Measurements from ENCODE around the gene KRAS.

Gene KRAS

GRCh38 chr12:25287610-25288009 is 36.9 kb upstream of the KRAS start:
- H3K27me3 ChIP-seq (ENCODE audit: insufficient read depth, low read depth) = no peaks in the 10 kb centered on the region

GRCh38 chr12:25286837-25287236 is 36.1 kb upstream of the KRAS start:
- H4K20me1 ChIP-seq (ENCODE audit: insufficient read depth) = no peaks in the 10 kb centered on the region
- no peak overlapping the region for H3K4me3 ChIP-seq (IDR thresholded peaks at IDR 0.05; ENCODE audit: insufficient read depth, low read depth, low read length)
- TF ChIP-seq CTCF (conservative IDR thresholded peaks at IDR 0.05; ENCODE audit: low read depth, low read length) = no peak
- peaks cover 7% of the 10 kb centered on the region for H3K4me1 ChIP-seq (ENCODE audit: low read depth, poor library complexity, severe bottlenecking)
- no peaks in the 10 kb centered on the region for H3K36me3 ChIP-seq (ENCODE audit: insufficient read depth)
- H2AFZ ChIP-seq (ENCODE audit: low read depth) = no peak overlapping the region
- H3K9ac ChIP-seq = no peak overlapping the region
- no peak overlapping the region for H3K4me2 ChIP-seq
- no peak overlapping the region for H3K27ac ChIP-seq
- H3K27me3 ChIP-seq (ENCODE audit: insufficient read depth, low read depth) = no peaks in the 10 kb centered on the region
- H3K79me2 ChIP-seq (ENCODE audit: insufficient read depth, low read depth) = no peaks in the 10 kb centered on the region

More at GRCh38 chr12:25287610-25288009, 36.9 kb upstream of the KRAS start:
- Histone ChIP-seq H3K4me2 (no peak overlapping the region), H3K4me1 (ENCODE audit: low read depth, poor library complexity, severe bottlenecking) (peaks cover 15% of the 10 kb centered on the region), H3K79me2 (ENCODE audit: insufficient read depth, low read depth) (no peaks in the 10 kb centered on the region), H4K20me1 (ENCODE audit: insufficient read depth) (no peaks in the 10 kb centered on the region), H3K36me3 (ENCODE audit: insufficient read depth) (no peaks in the 10 kb centered on the region), H3K4me3 (IDR thresholded peaks at IDR 0.05; ENCODE audit: insufficient read depth, low read depth, low read length) (no peak overlapping the region), H2AFZ (ENCODE audit: low read depth) (no peak overlapping the region), H3K27ac (no peak overlapping the region), H3K9ac (no peak overlapping the region)
- no peak for TF ChIP-seq CTCF (conservative IDR thresholded peaks at IDR 0.05; ENCODE audit: low read depth, low read length)

GRCh38 chr12:25284024-25284423 is 33.3 kb upstream of the KRAS start:
- H4K20me1 ChIP-seq (ENCODE audit: insufficient read depth) = no peaks in the 10 kb centered on the region
- no peak for TF ChIP-seq CTCF (conservative IDR thresholded peaks at IDR 0.05; ENCODE audit: low read depth, low read length)
- no peak overlapping the region for H2AFZ ChIP-seq (ENCODE audit: low read depth)
- no peaks in the 10 kb centered on the region for H3K4me1 ChIP-seq (ENCODE audit: low read depth, poor library complexity, severe bottlenecking)
- H3K79me2 ChIP-seq (ENCODE audit: insufficient read depth, low read depth) = no peaks in the 10 kb centered on the region
- no peak overlapping the region for H3K4me2 ChIP-seq
- no peak overlapping the region for H3K27ac ChIP-seq
- H3K9ac ChIP-seq = no peak overlapping the region
- no peaks in the 10 kb centered on the region for H3K27me3 ChIP-seq (ENCODE audit: insufficient read depth, low read depth)
- H3K36me3 ChIP-seq (ENCODE audit: insufficient read depth) = no peaks in the 10 kb centered on the region
- no peak overlapping the region for H3K4me3 ChIP-seq (IDR thresholded peaks at IDR 0.05; ENCODE audit: insufficient read depth, low read depth, low read length)

GRCh38 chr12:25283006-25283405 is 32.3 kb upstream of the KRAS start:
- Histone ChIP-seq H3K36me3 (ENCODE audit: insufficient read depth) (no peaks in the 10 kb centered on the region), H4K20me1 (ENCODE audit: insufficient read depth) (no peaks in the 10 kb centered on the region), H3K4me1 (ENCODE audit: low read depth, poor library complexity, severe bottlenecking) (no peaks in the 10 kb centered on the region), H3K79me2 (ENCODE audit: insufficient read depth, low read depth) (no peaks in the 10 kb centered on the region), H3K4me3 (IDR thresholded peaks at IDR 0.05; ENCODE audit: insufficient read depth, low read depth, low read length) (no peak overlapping the region), H3K27ac (no peak overlapping the region), H3K4me2 (no peak overlapping the region), H3K9ac (no peak overlapping the region), H2AFZ (ENCODE audit: low read depth) (no peak overlapping the region), H3K27me3 (ENCODE audit: insufficient read depth, low read depth) (no peaks in the 10 kb centered on the region)
- TF ChIP-seq CTCF (conservative IDR thresholded peaks at IDR 0.05; ENCODE audit: low read depth, low read length) = no peak

Measured in KMS-11 (cell line).